ENCODE data around the gene ING4. TPM values are rescaled to one million over a fixed set of nuclear protein-coding genes. Genes with fewer than 3 reads are reported as not detected.

The ING4 gene
- total RNA-seq, 1 experiment from 2014 or later, result 23.0 TPM

GRCh38 chr12:6662906-6663742 lies at the start of gene ING4 (continued):
- TF ChIP-seq CREM (CRISPR knock-in tag; IDR thresholded peaks at IDR 0.05), result peak; percentile 97
- no peak for TF ChIP-seq PREB (CRISPR knock-in tag; IDR thresholded peaks at IDR 0.05; ENCODE audit: borderline replicate concordance)
- peak; percentile 99 for TF ChIP-seq FOXK1 (CRISPR knock-in tag; IDR thresholded peaks at IDR 0.05)
- no peak for TF ChIP-seq ZNF219 (CRISPR knock-in tag; IDR thresholded peaks at IDR 0.05; ENCODE audit: borderline replicate concordance)
- no peak for TF ChIP-seq GTF2I (CRISPR knock-in tag; conservative IDR thresholded peaks at IDR 0.05)
- no peak for TF ChIP-seq EMX1 (CRISPR knock-in tag; IDR thresholded peaks at IDR 0.05)
- TF ChIP-seq HMGXB4 (CRISPR knock-in tag; IDR thresholded peaks at IDR 0.05), result no peak
- TF ChIP-seq GRHL2 (CRISPR knock-in tag; IDR thresholded peaks at IDR 0.05; ENCODE audit: insufficient replicate concordance, severe bottlenecking), result no peak
- 0 out of 2 replicates have a peak, but pooled peaks have one; percentile 60 for TF ChIP-seq ZNF671 (CRISPR knock-in tag; IDR thresholded peaks at IDR 0.05)
- TF ChIP-seq, protein P1, sequence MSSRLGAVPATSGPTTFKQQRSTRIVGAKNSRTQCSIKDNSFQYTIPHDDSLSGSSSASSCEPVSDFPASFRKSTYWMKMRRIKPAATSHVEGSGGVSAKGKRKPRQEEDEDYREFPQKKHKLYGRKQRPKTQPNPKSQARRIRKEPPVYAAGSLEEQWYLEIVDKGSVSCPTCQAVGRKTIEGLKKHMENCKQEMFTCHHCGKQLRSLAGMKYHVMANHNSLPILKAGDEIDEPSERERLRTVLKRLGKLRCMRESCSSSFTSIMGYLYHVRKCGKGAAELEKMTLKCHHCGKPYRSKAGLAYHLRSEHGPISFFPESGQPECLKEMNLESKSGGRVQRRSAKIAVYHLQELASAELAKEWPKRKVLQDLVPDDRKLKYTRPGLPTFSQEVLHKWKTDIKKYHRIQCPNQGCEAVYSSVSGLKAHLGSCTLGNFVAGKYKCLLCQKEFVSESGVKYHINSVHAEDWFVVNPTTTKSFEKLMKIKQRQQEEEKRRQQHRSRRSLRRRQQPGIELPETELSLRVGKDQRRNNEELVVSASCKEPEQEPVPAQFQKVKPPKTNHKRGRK (CRISPR knock-in tag; IDR thresholded peaks at IDR 0.05; ENCODE audit: borderline replicate concordance), result no peak
- no peak for TF ChIP-seq ZNF416 (CRISPR knock-in tag; IDR thresholded peaks at IDR 0.05)
- TF ChIP-seq MYBL2 (CRISPR knock-in tag; IDR thresholded peaks at IDR 0.05), result peak; percentile 43; the same call in 1 of the 2 replicates
- TF ChIP-seq NFE2L1 (CRISPR knock-in tag; IDR thresholded peaks at IDR 0.05), result no peak
- TF ChIP-seq PRRX2 (CRISPR knock-in tag; IDR thresholded peaks at IDR 0.05), result 0 out of 2 replicates have a peak, but pooled peaks have one; percentile 39
- TF ChIP-seq, protein P2, sequence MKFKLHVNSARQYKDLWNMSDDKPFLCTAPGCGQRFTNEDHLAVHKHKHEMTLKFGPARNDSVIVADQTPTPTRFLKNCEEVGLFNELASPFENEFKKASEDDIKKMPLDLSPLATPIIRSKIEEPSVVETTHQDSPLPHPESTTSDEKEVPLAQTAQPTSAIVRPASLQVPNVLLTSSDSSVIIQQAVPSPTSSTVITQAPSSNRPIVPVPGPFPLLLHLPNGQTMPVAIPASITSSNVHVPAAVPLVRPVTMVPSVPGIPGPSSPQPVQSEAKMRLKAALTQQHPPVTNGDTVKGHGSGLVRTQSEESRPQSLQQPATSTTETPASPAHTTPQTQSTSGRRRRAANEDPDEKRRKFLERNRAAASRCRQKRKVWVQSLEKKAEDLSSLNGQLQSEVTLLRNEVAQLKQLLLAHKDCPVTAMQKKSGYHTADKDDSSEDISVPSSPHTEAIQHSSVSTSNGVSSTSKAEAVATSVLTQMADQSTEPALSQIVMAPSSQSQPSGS (CRISPR knock-in tag; IDR thresholded peaks at IDR 0.05; ENCODE audit: borderline replicate concordance, low read depth), result no peak
- TF ChIP-seq, protein P3, sequence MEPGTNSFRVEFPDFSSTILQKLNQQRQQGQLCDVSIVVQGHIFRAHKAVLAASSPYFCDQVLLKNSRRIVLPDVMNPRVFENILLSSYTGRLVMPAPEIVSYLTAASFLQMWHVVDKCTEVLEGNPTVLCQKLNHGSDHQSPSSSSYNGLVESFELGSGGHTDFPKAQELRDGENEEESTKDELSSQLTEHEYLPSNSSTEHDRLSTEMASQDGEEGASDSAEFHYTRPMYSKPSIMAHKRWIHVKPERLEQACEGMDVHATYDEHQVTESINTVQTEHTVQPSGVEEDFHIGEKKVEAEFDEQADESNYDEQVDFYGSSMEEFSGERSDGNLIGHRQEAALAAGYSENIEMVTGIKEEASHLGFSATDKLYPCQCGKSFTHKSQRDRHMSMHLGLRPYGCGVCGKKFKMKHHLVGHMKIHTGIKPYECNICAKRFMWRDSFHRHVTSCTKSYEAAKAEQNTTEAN (CRISPR knock-in tag; IDR thresholded peaks at IDR 0.05), result no peak
- no peak for TF ChIP-seq NR2C2 (CRISPR knock-in tag; IDR thresholded peaks at IDR 0.05)
- TF ChIP-seq ATF6 (CRISPR knock-in tag; IDR thresholded peaks at IDR 0.05), result no peak
- TF ChIP-seq FOXP1 (CRISPR knock-in tag; IDR thresholded peaks at IDR 0.05; ENCODE audit: borderline replicate concordance), result no peak
- TF ChIP-seq ZSCAN18 (CRISPR knock-in tag; IDR thresholded peaks at IDR 0.05), result no peak
- TF ChIP-seq CBFB (CRISPR knock-in tag; IDR thresholded peaks at IDR 0.05; ENCODE audit: low read depth), result no peak
- TF ChIP-seq ARID4B (CRISPR knock-in tag; IDR thresholded peaks at IDR 0.05; ENCODE audit: borderline replicate concordance), result peak; percentile 78; the same call in 1 of the 2 replicates
- TF ChIP-seq TEAD1 (CRISPR knock-in tag; IDR thresholded peaks at IDR 0.05), result peak; percentile 53; the same call in 1 of the 2 replicates
